GM23338 (cell line): ENCODE measurements around the gene STAT5B. TPM values are rescaled to one million over a fixed set of nuclear protein-coding genes. Genes with fewer than 3 reads are reported as not detected.
"Not testable (repeated sequence)": the region's sequence is repeated elsewhere in the genome, so short reads cannot be mapped to it uniquely, and the experiment has no call there.

Experiments
- ATAC-seq: fragments of 200-7000 bp; cut with Tn5 transposase; 3 replicates; pipeline ENCODE4 v1.9.1; 2020
- DNase-seq: peaks from one replicate; pipeline ENCODE4 v3.0.0-alpha.2; 2015; ENCODE audit warnings: low spot score
- H2AFZ ChIP-seq: fragments of 200-600 bp; sonication (generic); 2 replicates; pipeline ENCODE4 v1.8.0; 2016; ENCODE audit warnings: antibody characterized with exemption, mild to moderate bottlenecking, moderate library complexity
- H3F3A ChIP-seq: fragments of 200-600 bp; sonication (generic); replicated peaks from 2 replicates; pipeline ENCODE4 v1.8.0; 2017; ENCODE audit warnings: antibody characterized with exemption, mixed run types, low read depth
- H3K27ac ChIP-seq: fragments of 200-600 bp; sonication (generic); 2 replicates; pipeline ENCODE4 v1.6.1; 2016; ENCODE audit warnings: low read depth
- H3K27me3 ChIP-seq: fragments of 200-600 bp; sonication (generic); 2 replicates; pipeline ENCODE4 v1.8.0; 2016; ENCODE audit warnings: mild to moderate bottlenecking, mixed run types, moderate library complexity; ENCODE audit not compliant: insufficient read depth
- H3K36me3 ChIP-seq: fragments of 200-600 bp; sonication (generic); 2 replicates; pipeline ENCODE4 v1.8.0; 2016; ENCODE audit warnings: mild to moderate bottlenecking; ENCODE audit not compliant: insufficient read depth
- H3K4me1 ChIP-seq: fragments of 200-600 bp; sonication (generic); 2 replicates; pipeline ENCODE4 v1.8.0; 2016; ENCODE audit warnings: mild to moderate bottlenecking, moderate library complexity; ENCODE audit not compliant: insufficient read depth
- H3K4me2 ChIP-seq: fragments of 200-600 bp; sonication (generic); 2 replicates; pipeline ENCODE4 v1.7.1; 2017; ENCODE audit warnings: mixed run types
- H3K4me3 ChIP-seq: fragments of 200-600 bp; sonication (generic); 2 replicates; pipeline ENCODE4 v1.6.1; 2016; ENCODE audit warnings: mixed run types
- H3K79me2 ChIP-seq: fragments of 200-600 bp; sonication (generic); replicated peaks from 2 replicates; pipeline ENCODE4 v1.8.0; 2017; ENCODE audit warnings: mild to moderate bottlenecking; ENCODE audit not compliant: insufficient read depth
- H3K9me2 ChIP-seq: fragments of 200-600 bp; sonication (generic); 2 replicates; pipeline ENCODE4 v1.8.0; 2017; ENCODE audit not compliant: insufficient read depth
- H4K20me1 ChIP-seq: fragments of 200-600 bp; sonication (generic); replicated peaks from 2 replicates; pipeline ENCODE4 v1.8.0; 2017; ENCODE audit warnings: mild to moderate bottlenecking; ENCODE audit not compliant: insufficient read depth
- H3K27ac Mint-ChIP-seq: 2 replicates; pipeline ENCODE4 v1.8.0; 2020; ENCODE audit warnings: inconsistent platforms, mild to moderate bottlenecking, moderate library complexity, mixed read lengths
- H3K27me3 Mint-ChIP-seq: 3 replicates; pipeline ENCODE4 v1.8.0; 2022; ENCODE audit warnings: low read depth, mild to moderate bottlenecking, moderate library complexity, mixed read lengths, inconsistent platforms; ENCODE audit not compliant: insufficient read depth, poor library complexity
- H3K36me3 Mint-ChIP-seq: 3 replicates; pipeline ENCODE4 v1.8.0; 2021; ENCODE audit warnings: low read depth, mild to moderate bottlenecking, inconsistent platforms, moderate library complexity, mixed read lengths
- H3K4me1 Mint-ChIP-seq: 3 replicates; pipeline ENCODE4 v1.8.0; 2020; ENCODE audit warnings: mild to moderate bottlenecking, inconsistent platforms, mixed read lengths
- H3K4me3 Mint-ChIP-seq: 3 replicates; pipeline ENCODE4 v1.8.0; 2021; ENCODE audit warnings: moderate library complexity, mild to moderate bottlenecking, inconsistent platforms, mixed read lengths
- H3K9me3 Mint-ChIP-seq: 3 replicates; pipeline ENCODE4 v1.8.0; 2020; ENCODE audit warnings: moderate library complexity, mild to moderate bottlenecking, inconsistent platforms, mixed read lengths
- CREB1 ChIP-seq: fragments of 250-450 bp; sonication (Bioruptor Pico); IDR thresholded peaks from 2 replicates; pipeline ENCODE4 v1.5.0; 2020; ENCODE audit warnings: low read depth, mild to moderate bottlenecking, moderate library complexity
- ETS1 ChIP-seq: IDR thresholded peaks from 2 replicates; pipeline ENCODE4 v1.6.1; 2016; ENCODE audit warnings: antibody characterized with exemption
- EZH2 ChIP-seq: fragments of 200-600 bp; sonication (generic); IDR thresholded peaks from one replicate; pipeline ENCODE4 v1.8.0; 2017; ENCODE audit warnings: antibody characterized with exemption, mild to moderate bottlenecking, low read depth; ENCODE audit not compliant: unreplicated experiment
- EZH2phosphoT487 ChIP-seq: fragments of 200-600 bp; sonication (generic); IDR thresholded peaks from one replicate; pipeline ENCODE4 v1.8.1; 2018; ENCODE audit warnings: antibody characterized with exemption; ENCODE audit not compliant: unreplicated experiment
- JUNB ChIP-seq: IDR thresholded peaks from one replicate; pipeline ENCODE4 v1.6.1; 2016; ENCODE audit warnings: antibody characterized with exemption; ENCODE audit not compliant: unreplicated experiment
- NANOG ChIP-seq: IDR thresholded peaks from 2 replicates; pipeline ENCODE4 v1.6.1; 2016; ENCODE audit warnings: antibody characterized with exemption, borderline replicate concordance
- POLR2AphosphoS5 ChIP-seq: IDR thresholded peaks from 2 replicates; pipeline ENCODE4 v1.6.1; 2016; ENCODE audit warnings: antibody characterized with exemption, low read depth
- STAT1 ChIP-seq: IDR thresholded peaks from one replicate; pipeline ENCODE4 v1.6.1; 2016; ENCODE audit warnings: antibody characterized with exemption; ENCODE audit not compliant: unreplicated experiment
- ZNF114 ChIP-seq: fragments of 250-450 bp; sonication (Bioruptor Pico); IDR thresholded peaks from 2 replicates; pipeline ENCODE4 v1.5.0; 2020; ENCODE audit warnings: mild to moderate bottlenecking, moderate library complexity
- ZNF331 ChIP-seq: fragments of 250-450 bp; sonication (Bioruptor Pico); IDR thresholded peaks from 2 replicates; pipeline ENCODE4 v1.5.0; 2020; ENCODE audit warnings: low read depth, mild to moderate bottlenecking, moderate library complexity
- ZNF462 ChIP-seq: fragments of 250-450 bp; sonication (Bioruptor Pico); IDR thresholded peaks from 2 replicates; pipeline ENCODE4 v1.5.0; 2020; ENCODE audit warnings: mild to moderate bottlenecking, moderate library complexity
- polyA plus RNA-seq: library from polyadenylated mRNA; unstranded; fragments of >200 nt; fragmentation: Nextera tagmentation; extraction: Ambion mirVana; gene quantifications from 2 replicates; pipeline ENCODE4 v1.2.1, GENCODE V29; 2016
- total RNA-seq: library from RNA; depleted of rRNA; stranded (reverse); fragments of >200 nt; shearing (Covaris generic); gene quantifications from 2 replicates; pipeline ENCODE4 v1.2.3, GENCODE V29; 2014

STAT5B gene
- total and polyA plus RNA-seq, 2 experiments from 2014 or later = 13.9 to 60.5 TPM

- TF ChIP-seq NANOG (no peak), JUNB (no peak), STAT1 (no peak), EZH2 (no peak), ZNF114 (CRISPR knock-in tag) (no peak), ZNF331 (CRISPR knock-in tag) (no peak), ETS1 (no peak), CREB1 (CRISPR knock-in tag) (no peak), POLR2AphosphoS5 (no peak), EZH2phosphoT487 (no peak)
Measured at GRCh38 chr17:42187833-42188232, 88.4 kb downstream of the STAT5B start (continued).

GRCh38 chr17:42186191-42186590 lies 90.0 kb downstream of the STAT5B start:
- H3K27me3 ChIP-seq = peaks cover 49% of the 10 kb centered on the region
- not testable (repeated sequence) for H3F3A ChIP-seq, H3K27ac ChIP-seq, H3K79me2 ChIP-seq, H4K20me1 ChIP-seq, H3K4me3 Mint-ChIP-seq, H3K36me3 Mint-ChIP-seq, ATAC-seq, H3K4me1 ChIP-seq, H3K9me2 ChIP-seq, DNase-seq, H2AFZ ChIP-seq, H3K36me3 ChIP-seq, H3K4me3 ChIP-seq, H3K4me2 ChIP-seq, H3K27ac Mint-ChIP-seq, H3K9me3 Mint-ChIP-seq
- H3K27me3 Mint-ChIP-seq = peaks cover 54% of the 10 kb centered on the region
- peaks cover 33% of the 10 kb centered on the region for H3K4me1 Mint-ChIP-seq

- Mint-ChIP-seq H3K4me3 (no peak overlapping the region), H3K4me1 (peaks cover 33% of the 10 kb centered on the region), H3K27ac (no peak overlapping the region), H3K9me3 (no peaks in the 10 kb centered on the region), H3K27me3 (peaks cover 56% of the 10 kb centered on the region), H3K36me3 (no peaks in the 10 kb centered on the region)
- Histone ChIP-seq H3K27ac (no peak overlapping the region), H3K4me1 (peaks cover 10% of the 10 kb centered on the region; the same call in 1 of the 2 replicates), H4K20me1 (no peaks in the 10 kb centered on the region), H3K36me3 (no peaks in the 10 kb centered on the region), H3K9me2 (no peaks in the 10 kb centered on the region), H3K4me3 (no peak overlapping the region), H3K27me3 (peaks cover 52% of the 10 kb centered on the region), H3F3A (peaks cover 9% of the 10 kb centered on the region), H2AFZ (peak overlapping the region; percentile 59; the same call in 1 of the 2 replicates), H3K4me2 (no peak overlapping the region), H3K79me2 (no peaks in the 10 kb centered on the region)
- no peak for ATAC-seq
- no peak for DNase-seq
- TF ChIP-seq CREB1 (CRISPR knock-in tag) (no peak), ZNF462 (CRISPR knock-in tag) (no peak), ETS1 (no peak), POLR2AphosphoS5 (no peak), EZH2phosphoT487 (no peak)
Measured at GRCh38 chr17:42185621-42185930, 90.6 kb downstream of the STAT5B start.
